ENCODE measurements around the gene ADIRF.

DNA sequence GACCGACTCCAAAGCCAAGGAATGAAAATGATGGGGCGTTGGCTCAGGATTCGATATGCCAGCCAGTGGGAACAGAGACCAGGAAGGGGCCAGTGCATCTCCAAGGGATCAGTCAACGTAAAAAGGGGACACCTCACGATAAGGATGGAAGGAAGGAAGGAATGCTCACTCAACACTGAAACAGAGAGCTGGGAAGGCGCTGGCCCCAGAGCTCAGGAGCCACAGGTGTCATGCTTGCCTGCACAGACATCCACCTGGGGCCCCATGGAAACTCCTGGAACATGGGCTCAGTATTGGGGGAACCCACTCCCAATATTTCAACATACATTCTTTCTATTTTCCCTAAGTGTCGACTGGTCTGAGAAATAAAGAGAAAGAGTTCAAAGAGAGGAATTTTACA is 16.2 kb upstream of the ADIRF start:
- no peak for TF ChIP-seq ZFX (IDR thresholded peaks at IDR 0.05)
- TF ChIP-seq, protein P1, sequence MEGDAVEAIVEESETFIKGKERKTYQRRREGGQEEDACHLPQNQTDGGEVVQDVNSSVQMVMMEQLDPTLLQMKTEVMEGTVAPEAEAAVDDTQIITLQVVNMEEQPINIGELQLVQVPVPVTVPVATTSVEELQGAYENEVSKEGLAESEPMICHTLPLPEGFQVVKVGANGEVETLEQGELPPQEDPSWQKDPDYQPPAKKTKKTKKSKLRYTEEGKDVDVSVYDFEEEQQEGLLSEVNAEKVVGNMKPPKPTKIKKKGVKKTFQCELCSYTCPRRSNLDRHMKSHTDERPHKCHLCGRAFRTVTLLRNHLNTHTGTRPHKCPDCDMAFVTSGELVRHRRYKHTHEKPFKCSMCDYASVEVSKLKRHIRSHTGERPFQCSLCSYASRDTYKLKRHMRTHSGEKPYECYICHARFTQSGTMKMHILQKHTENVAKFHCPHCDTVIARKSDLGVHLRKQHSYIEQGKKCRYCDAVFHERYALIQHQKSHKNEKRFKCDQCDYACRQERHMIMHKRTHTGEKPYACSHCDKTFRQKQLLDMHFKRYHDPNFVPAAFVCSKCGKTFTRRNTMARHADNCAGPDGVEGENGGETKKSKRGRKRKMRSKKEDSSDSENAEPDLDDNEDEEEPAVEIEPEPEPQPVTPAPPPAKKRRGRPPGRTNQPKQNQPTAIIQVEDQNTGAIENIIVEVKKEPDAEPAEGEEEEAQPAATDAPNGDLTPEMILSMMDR (conservative IDR thresholded peaks at IDR 0.05) = no peak
